DMS53 (cell line): Measurements from ENCODE around the gene HPSE2.
A peak's percentile ranks its signal among the peaks of the same experiment; 100 is the strongest.
"Not testable (repeated sequence)": the region's sequence is repeated elsewhere in the genome, so short reads cannot be mapped to it uniquely, and the experiment has no call there.

Source experiments
- DNase-seq: peaks from one replicate; lab custom pipeline; 2025; lab: John Stamatoyannopoulos, UW

The HPSE2 gene

DNA sequence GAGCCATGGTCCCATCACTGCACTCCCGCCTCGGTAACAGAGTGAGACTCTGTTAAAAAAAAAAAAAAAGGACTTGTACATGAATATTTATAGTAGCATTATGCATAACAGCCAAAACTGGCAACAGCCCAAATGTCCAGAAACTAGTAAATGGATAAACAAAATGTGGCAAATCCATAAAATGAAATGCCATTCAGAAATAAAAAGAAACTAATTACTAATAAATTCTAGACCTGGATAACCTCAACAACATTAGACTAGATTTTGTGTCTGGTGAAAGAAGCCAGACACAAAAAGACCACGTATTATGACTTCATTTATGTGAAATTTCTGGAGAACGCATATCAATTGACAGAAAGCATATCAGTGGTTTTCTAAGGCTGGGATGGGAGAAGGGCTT, 74.5 kb downstream of the HPSE2 start:
- no peak for DNase-seq

DNA sequence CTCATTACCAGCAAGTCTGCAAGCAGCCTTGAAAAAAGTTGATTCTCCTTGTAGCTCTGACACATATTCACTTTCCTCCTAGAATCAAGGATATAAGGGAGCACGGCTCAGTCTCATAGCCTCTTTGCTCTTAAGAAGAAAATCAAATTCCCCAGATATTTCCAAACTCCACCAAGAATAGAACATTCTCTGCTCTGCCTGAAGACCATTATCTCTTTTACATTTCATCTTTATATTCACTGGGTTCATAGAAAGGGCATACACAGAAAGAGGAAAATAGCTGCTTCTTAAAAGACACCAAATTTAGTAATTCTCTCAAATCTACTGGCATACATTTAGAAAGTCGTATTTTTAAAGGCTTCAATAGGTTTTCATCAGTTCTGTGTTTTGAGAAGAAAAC, 92.0 kb downstream of the HPSE2 start:
- DNase-seq, result no peak

DNA sequence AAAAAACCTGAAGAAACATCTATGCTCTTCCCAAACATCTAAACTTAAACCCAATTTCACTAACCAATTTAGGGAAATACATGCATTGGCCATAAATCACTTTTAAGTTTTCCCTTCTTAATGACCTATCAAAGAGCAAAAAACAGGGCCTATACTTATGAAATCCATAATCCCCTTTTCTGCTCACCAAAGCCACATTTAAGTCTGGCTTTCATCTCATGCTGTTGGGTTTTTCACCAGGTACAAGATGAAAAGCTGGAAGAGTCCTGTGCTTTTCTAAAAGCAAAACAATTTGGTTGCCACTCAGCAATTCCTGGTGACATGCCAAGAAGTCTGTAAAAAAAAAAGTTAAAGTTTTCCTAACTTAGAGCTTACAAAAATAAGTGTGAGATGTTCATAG, 92.6 kb downstream of the HPSE2 start:
- no peak for DNase-seq

DNA sequence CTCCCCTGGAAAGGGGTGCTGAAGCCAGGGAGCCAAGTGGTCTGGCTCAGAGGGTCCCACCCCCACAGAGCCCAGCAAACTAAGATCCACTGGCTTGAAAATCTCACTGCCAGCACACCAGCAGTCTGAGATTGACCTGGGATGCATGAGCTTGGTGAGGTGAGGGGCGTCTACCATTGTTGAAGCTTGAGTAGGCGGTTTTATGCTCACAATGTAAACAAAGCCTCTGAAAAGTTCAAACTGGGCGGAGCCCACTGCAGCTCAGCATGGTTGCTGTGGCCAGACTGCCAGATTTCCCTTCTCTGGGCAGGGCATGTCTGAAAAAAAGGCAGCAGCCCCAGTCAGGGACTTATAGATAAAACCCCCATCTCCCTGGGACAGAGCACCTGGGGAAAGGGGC, 102.8 kb downstream of the HPSE2 start:
- DNase-seq, result not testable (repeated sequence)

DNA sequence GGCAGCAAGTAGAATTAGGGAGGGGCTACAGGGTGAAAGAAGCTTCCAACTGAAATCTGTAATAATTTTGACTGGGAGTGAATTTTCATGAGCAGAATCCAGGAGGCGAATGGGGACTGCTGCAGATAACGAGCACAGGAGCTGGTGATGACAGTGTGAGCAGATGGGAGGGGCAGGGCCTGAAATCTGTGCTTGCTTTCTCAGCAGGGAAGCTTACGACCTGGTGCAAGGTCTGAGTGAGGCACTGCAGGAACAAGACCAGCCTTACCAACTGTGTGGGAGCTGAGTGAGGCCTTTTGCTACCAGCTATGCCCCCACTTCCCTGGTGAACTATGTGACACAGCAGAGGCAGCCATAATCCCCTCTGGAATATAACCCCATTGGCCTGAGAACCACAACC, 109.8 kb downstream of the HPSE2 start:
- DNase-seq, result no peak

DNA sequence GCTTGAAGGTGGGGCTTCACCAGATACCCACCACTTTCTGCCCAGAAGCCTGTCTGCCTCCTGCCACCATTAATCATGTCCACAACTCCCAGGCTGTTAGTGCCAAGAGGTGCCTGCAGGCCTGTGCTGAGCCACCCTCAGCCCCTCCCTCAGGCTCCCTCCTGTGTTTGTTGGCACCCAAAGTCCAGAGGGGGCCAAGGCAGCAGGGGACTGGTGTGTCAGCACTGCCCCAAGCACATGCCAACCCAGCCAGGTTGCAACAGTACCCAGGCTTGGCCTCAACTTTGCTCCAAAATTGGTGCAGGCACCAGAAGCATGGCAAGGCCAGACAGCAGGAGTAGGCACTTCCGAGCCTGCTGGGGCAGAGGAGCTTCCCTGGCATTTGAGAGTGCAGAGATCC, 111.3 kb downstream of the HPSE2 start:
- no peak for DNase-seq

DNA sequence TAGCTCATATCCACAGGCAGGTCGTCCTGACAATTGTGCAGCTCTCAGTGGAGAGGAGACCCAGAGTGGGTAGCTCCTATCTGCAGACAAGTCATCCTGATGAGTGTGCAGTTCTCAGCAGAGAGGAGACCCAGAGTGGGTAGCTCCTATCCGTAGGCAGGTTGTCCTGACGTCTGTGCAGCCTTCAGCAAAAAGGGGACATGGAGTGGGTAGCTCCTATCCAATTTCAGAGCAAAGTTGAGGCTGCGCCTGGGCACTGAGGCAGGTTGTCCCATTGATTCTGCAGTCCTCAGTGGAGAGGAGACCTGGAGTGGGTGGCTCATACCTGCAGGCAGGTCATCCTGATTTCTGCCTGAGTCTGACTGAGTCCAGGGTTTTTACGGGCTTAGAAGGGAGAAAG, 111.8 kb downstream of the HPSE2 start:
- peak; percentile 22 for DNase-seq

DNA sequence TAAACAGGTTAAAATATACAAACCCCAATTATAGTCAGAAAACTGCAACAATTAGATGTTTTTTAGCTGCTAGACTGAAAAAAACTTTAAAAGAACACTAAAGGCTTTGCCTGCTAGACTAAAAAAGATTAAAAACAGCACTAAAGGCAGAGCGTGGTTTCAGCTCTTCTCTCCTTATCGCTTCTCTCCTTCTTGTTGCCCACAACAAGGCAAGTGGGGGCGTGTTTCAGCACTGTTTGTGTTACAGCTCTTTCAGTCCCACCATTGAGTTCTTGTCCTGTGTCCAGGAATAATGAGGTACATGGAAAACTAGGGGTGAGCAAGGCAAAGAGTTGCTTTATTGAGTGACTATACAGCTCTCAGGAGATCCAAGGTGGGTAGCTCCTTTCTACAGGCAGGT, 112.3 kb downstream of the HPSE2 start:
- DNase-seq, result no peak

DNA sequence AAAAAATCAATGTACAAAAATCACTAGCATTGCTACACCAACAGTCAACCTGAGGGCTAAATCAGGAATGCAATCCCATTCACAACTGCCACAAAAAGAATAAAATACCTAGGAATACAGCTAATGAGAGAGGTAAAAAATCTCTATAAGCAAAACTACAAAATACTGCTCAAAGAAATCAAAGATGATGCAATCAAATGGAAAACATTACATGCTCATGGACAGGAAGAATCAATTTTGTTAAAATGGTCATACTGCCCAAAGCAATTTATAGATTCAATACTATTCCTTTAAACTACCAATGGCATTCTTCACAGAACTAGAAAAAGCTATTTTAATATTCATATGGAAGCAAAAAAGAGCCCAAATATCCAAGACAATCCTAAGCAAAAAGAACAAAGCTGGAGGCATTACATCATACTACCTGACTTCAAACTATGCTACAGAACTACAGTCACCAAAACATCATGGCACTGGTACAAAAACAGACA, 116.3 kb downstream of the HPSE2 start:
- no peak for DNase-seq

DNA sequence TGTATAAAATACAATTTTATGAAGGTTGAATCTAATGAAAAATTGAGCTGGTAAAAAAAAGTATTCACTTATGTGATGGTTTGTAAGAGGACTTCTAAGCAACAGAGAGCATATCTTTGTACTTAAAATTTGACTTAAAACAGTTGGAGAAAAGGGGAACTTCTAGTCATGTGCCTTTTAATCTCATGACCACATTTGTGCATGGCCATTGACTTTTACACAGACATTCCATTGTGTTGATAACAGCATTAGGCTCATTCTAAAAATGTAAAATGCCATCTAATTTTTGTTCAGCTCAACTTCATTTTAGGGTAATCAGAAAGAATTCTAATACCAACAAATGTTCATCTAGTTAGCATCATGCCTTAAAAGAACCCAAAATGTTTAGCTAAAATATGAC, 119.9 kb downstream of the HPSE2 start:
- no peak for DNase-seq

DNA sequence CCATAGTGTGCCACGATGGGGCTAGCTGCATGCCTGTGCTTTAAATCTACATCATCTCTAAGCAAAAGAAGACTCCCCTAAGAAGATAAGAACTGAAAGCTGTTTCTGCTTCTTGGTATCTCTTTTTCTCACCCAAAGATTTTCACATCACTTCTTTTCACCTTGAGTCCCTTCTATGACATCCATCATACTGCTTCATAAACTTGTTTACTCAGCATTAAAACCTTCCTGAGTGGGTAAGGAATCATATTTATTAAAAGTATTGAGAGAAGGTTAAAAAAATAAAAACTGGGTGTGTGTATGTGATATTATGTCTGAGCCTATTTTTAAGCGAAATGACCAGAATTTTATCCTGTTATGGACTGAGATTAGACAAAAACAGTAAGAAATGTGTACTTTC, 150.3 kb downstream of the HPSE2 start:
- DNase-seq, result no peak

DNA sequence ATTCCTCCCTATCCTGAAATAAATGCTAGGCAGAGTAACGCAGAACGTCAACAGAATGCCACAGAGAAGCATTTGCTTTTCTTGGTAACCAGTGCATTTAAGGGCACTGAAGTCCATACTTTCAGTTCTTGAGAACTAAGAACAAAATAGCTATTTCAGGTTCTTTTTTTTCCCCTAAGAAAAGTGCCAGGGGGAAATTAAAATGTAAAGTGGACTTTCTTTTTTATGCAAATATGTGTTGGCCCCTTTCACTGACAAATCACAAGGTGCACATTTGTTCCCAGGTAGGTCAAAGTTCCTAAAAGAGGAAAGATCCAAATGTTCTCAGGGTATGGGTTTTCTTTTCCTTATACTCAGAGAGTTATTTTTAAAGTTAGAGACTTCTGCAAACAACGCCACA, 151.5 kb downstream of the HPSE2 start:
- no peak for DNase-seq

DNA sequence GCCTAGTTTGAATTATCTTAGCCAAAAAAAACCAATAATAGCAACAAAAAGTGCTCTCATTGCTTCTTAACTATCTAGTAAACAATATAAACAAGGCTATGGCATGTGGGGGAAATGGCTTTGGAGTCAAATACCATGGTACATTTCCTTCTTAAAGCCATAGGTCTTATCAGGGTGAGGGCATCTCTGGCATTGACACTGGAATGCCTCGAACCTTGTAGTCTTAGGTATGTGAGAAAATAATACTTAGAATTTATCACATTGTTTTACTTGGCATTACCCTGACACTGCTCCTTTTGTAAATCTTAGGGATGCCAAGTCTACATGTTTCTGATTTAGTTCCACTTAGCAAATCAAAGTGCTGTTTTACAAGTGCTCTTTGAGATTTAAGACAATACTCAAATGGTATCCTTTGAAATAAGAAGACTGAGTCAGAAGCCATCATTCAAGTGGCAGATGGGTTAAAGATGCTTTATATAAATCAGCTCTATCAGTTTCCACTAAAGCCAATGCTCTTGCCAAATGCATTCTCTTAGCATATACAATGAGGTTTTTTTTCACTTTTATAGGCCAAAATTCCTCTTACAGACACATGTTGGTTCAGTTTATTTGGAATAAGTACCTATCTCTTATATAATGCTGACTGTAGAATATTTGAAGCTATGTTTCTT, 155.2 kb downstream of the HPSE2 start:
- no peak for DNase-seq

DNA sequence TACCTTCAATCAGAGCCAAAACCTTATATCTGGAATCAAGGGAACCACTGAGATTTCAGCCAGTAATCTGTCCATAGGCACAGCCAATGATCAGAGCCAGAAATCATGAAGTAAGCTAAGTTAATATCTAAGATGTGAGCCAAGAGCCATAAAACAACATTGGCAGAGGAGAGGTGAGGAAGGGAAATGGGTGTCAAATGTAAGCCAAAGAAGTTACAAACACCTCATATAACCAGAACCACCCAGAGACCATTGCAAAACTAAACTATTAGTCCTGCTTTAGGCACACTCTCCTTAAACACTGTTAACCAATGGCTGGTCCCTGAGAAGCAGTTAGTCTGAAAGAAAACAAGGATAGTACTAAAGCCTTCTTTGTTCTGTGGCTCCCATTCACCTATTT, 173.1 kb downstream of the HPSE2 start:
- no peak for DNase-seq

DNA sequence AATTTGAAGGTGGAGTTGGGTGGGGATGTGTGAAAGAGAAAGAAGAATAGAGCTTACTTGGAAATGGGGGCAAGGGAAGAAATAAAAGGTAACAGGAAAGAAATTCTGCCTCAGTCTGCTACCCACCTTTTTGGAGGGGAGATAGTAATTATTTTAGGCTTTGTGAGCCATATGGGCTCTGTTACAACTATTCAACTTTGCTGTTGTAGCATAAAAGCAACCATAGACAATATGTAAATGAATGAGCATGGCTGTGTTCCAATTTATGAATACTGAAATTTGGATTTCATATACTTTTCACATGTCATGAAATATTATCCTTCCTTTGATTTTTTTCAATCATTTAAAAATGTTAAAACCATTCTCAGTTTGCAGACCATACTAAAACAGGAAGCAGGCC, 176.9 kb downstream of the HPSE2 start:
- no peak for DNase-seq

DNA sequence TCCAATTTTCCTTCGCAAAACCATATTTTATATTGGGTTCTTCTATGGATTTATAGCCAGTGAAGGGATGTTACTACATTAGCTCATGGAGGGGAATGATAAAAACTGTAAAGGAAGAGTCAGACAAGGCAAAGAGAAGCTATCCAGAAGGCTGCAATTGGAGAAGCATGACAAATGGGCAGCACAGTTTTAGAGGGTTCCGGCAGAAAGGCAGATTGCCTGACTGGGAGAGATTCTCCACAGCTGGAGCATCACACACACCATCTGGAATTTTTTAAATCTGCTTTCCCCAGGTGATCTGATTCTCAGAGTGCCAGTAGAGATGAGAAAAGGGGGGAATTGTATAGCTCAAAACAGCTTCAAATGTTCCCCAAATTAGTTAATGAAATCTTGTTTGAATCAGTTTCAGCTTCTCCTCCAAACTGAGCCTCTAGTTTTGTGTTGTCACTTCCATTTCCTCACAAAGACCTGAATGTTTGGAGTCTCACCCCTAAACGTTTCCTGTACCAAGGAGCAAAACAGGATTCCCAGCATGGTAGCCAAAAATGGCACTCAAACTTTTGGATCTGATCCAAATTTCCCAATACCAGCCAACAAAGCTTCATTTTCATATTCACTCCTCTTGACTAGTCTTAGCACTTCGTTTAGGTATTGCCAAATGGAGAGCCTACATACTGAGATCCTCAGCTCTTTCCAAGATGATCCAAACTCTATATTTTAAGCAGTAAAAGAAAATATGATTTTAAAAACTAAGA, 177.5 kb downstream of the HPSE2 start:
- DNase-seq, result no peak

DNA sequence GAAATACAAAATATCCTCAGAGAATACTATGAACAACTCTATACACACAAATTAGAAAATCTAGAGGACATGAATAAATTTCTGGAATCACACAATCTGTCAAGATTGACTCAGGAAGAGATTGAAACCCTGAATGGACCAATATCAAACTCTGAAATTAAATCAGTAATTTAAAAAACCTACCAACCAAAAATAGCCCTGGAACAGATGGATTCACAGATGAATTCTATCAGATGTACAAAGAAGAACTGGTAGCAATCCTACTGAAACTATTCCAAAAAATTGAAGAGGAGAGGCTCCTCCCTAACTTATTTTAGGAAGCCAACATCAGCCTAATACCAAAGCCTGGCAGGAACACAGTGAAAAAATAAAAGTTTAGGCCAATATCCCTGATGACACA, 190.0 kb downstream of the HPSE2 start:
- no peak for DNase-seq

DNA sequence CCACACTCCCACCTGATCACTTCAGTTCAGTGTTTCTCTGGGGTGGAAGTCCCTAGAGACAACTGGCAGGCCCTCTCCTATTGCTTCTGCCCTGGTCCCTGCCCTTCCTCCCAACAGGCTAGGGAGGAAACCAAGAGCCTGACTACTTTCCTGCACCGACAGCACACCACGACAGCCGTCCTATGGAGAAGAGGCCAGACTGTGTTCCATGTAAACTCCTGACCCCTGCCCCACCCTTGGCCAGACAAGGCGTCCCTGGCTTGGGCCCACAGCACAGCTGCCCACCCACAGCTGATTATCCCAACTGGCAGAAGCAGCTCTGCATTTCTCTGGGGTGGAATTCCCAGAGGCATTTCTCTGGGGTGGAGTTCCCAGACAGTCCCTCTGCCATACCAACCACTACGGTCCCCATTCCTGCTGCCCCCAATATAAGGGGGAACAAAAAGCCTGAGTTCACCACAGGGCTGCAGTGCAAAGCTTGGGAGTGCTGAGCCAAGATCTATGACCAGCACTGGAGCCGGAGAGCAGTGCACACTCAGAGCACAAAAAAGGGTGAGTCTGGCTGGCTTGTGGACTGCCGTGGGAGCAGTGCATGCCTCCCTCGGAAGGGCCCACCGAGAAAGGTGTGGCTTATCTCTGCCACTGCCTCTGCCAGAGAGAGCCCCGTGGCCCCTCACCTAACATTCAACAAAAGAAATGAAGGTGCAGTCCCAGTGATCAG, 193.4 kb downstream of the HPSE2 start:
- no peak for DNase-seq

DNA sequence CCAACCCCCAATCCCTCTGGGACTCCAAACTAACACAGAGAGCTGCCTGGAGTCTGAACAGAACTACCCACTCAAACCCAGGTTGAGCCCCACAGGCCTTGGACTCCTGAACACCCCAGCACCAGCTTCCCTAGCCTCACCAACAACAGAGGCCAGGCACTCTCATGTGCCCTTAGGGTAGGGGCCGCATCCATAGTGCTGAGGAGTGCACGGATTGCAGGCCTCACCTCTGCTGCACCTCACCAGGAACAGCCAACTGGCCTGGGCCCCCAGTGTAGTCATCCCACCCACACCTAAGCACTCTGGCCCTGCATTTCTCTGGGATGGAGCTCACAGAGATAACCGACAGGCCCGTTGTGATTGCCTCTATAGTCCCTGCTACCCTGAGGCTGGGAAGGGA, 194.2 kb downstream of the HPSE2 start:
- DNase-seq, result no peak

DNA sequence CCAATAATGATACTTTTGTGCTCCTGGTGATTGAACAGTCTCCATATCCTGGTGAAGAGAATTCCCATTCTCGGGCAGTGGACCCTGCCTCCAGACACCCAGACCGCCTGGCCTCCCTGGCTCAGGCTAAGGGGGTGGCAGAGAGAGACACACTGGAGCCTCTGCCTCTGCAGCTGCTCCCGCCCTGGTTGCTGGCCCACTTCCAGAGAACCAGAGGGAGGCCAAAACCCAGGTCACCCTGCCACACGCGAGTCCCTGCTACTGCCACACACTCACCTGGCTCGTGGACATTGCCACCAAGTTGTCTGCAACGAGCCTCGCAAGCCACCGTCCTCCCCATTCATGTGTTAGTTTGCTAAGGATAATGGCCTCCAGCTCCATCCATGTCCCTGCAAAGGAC, 221.8 kb downstream of the HPSE2 start:
- no peak for DNase-seq

DNA sequence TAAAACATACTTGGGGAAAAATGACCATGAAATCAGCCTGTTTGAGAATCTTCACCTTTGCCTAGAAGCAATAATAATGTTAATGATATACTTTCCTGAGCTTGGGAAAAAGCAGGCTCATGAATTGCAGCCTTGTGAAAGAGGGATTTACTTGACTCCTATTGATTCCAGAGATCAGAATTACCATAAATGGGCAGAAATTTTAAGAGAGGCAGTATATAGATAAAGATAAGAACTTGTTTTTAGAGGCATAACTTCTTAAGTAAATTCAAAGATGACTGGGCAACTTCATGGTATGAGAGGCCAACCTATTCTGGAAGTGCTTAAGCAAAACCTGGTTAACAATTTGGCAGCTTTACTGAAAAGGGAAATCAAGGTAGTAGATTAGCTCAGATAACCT, 225.4 kb downstream of the HPSE2 start:
- DNase-seq, result no peak

DNA sequence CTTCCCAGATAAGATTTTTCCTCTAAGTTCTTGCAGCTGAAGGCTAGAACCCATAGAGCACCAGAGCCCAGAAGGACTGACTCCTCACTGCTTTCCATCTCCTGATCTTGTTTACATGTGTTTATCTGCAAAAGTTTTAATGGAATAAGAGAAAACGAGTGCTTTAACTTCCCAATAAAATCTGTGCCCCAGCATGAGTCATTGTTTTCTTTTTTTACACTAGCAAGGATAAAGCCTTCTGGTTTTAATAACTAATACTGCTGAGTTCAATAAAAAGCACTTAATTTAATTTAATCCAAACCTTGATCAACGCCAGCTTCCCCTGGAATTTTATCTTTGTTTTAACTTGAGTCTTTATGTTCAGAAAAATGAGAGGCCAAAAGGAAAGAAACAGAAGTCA, 227.6 kb downstream of the HPSE2 start:
- no peak for DNase-seq

DNA sequence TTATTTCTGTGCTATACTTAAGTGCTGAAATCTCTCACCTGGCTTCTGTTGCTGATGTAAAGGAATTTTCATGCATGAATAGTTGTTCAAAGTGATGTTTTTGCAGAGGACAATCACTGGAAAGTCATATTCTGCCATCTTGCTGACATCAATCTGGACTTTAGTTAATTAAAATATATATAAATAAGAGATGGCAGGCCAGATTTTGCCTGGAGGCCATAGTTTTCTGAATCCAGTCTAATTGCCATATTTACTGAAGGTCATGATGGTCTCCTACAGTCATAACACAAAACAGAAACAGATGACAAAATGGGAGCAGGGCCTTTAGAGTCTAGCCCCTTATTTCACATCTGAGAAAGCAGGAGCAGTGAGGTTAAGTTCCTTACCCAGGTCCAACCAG, 228.2 kb downstream of the HPSE2 start:
- no peak for DNase-seq
